ENCODE data around the gene ZIC5. TPM values are rescaled to one million over a fixed set of nuclear protein-coding genes. Genes with fewer than 3 reads are reported as not detected.
"Not testable (repeated sequence)": the region's sequence is repeated elsewhere in the genome, so short reads cannot be mapped to it uniquely, and the experiment has no call there.

The ZIC5 gene
- total RNA-seq, 1 donor from 2014 or later = not detected

DNA sequence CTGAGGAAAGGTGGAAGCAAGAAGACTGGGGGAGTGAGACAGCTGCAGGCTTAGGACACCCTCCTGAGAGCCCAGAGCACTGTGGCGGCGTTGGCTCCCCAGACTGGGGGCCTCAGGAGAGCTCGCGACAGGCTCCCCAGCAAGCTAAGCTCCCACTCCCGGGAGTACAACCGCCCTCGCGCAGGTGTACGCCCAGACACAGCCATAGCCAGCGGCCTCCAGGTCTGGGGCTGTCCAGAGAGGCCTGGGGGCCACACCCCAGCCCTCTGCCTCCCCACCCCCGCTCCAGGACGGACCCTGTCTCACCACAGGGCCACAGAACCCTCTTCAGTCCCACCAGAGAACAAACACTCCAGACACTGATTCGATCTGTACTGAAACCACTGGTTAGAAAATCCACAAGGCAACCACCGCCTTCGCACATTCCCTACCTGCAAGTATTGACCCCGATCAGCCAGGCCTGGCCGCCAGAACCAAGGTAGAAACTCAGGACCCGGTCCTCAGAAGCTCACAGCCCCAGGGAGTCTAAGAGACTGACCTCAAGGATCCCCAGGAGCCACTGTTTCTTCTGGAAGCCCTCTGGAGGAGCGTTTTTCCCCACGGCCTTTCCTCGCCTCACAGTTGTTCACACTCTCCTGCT is 16.3 kb downstream of the ZIC5 start:
- TF ChIP-seq, protein P1, sequence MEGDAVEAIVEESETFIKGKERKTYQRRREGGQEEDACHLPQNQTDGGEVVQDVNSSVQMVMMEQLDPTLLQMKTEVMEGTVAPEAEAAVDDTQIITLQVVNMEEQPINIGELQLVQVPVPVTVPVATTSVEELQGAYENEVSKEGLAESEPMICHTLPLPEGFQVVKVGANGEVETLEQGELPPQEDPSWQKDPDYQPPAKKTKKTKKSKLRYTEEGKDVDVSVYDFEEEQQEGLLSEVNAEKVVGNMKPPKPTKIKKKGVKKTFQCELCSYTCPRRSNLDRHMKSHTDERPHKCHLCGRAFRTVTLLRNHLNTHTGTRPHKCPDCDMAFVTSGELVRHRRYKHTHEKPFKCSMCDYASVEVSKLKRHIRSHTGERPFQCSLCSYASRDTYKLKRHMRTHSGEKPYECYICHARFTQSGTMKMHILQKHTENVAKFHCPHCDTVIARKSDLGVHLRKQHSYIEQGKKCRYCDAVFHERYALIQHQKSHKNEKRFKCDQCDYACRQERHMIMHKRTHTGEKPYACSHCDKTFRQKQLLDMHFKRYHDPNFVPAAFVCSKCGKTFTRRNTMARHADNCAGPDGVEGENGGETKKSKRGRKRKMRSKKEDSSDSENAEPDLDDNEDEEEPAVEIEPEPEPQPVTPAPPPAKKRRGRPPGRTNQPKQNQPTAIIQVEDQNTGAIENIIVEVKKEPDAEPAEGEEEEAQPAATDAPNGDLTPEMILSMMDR (IDR thresholded peaks at IDR 0.05; ENCODE audit: insufficient read depth, low read length, poor library complexity, severe bottlenecking) = no peak
- no peak for DNase-seq (ENCODE audit: low read depth)
- H3K4me3 ChIP-seq (ENCODE audit: low read depth, low read length) = no peak overlapping the region

DNA sequence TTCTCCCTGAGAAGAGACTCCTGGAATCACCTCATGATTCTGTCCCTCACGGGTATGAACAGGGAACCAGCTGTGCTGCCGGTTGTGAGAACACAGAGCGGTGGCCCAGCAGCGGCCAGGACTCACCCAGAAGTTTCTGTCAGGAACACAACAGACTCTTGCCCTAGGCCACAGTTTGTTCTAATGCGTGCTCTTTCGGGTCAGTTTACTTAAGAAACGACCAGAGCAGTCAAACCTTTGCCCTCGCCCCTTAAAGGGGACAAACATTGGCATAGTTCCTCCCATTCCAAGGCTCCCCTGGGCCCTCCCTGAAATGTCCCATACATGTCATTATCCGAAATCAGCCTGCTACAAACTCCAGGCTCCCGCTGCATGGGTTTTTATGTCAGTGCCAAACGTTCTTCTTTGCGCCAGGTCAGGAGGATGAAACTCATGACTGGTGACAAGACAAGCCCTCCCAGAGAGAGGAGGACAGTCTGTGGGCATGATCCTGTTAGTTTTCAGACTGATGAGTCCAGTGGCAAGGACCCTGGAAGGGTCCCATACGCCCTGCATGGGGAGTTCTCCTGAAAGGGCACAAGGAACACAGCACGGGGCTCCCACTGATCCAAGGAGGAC is 18.3 kb downstream of the ZIC5 start:
- DNase-seq (ENCODE audit: low read depth) = no peak
- Histone ChIP-seq H3K4me3 (ENCODE audit: low read depth, low read length) (no peak overlapping the region), H3K27me3 (ENCODE audit: control insufficient read depth, insufficient read depth, low read length) (peaks cover 76% of the 10 kb centered on the region), H3K36me3 (ENCODE audit: control insufficient read depth, insufficient read depth, low read length) (no peaks in the 10 kb centered on the region)
- TF ChIP-seq, protein P1 (IDR thresholded peaks at IDR 0.05; ENCODE audit: insufficient read depth, low read length, poor library complexity, severe bottlenecking) = no peak

More for the DNA sequence above, 16.3 kb downstream of the ZIC5 start:
- H3K36me3 ChIP-seq (ENCODE audit: control insufficient read depth, insufficient read depth, low read length) = no peaks in the 10 kb centered on the region
- H3K27me3 ChIP-seq (ENCODE audit: control insufficient read depth, insufficient read depth, low read length) = peaks cover 88% of the 10 kb centered on the region

DNA sequence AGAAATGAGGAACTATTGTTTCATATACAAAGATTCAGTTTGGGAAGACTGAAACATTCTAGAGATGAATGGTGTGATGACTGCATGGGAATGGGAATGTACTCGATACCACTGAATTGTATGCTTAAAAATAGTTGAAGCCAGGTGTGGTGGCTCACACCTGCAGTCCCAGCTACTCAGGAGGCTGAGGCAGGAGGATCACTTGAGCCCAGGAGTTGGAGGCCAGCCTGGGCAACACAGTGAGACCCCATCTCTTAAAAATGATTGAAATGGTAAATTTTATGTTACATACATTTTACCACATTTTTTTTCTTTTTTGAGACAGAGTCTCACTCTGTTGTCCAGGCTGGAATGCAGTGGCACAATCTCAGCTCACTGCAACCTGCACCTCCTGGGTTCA is 19.9 kb downstream of the ZIC5 start:
- not testable (repeated sequence) for H3K4me3 ChIP-seq (ENCODE audit: low read depth, low read length); DNase-seq (ENCODE audit: low read depth); H3K36me3 ChIP-seq (ENCODE audit: control insufficient read depth, insufficient read depth, low read length)
- peaks cover 61% of the 10 kb centered on the region for H3K27me3 ChIP-seq (ENCODE audit: control insufficient read depth, insufficient read depth, low read length)

DNA sequence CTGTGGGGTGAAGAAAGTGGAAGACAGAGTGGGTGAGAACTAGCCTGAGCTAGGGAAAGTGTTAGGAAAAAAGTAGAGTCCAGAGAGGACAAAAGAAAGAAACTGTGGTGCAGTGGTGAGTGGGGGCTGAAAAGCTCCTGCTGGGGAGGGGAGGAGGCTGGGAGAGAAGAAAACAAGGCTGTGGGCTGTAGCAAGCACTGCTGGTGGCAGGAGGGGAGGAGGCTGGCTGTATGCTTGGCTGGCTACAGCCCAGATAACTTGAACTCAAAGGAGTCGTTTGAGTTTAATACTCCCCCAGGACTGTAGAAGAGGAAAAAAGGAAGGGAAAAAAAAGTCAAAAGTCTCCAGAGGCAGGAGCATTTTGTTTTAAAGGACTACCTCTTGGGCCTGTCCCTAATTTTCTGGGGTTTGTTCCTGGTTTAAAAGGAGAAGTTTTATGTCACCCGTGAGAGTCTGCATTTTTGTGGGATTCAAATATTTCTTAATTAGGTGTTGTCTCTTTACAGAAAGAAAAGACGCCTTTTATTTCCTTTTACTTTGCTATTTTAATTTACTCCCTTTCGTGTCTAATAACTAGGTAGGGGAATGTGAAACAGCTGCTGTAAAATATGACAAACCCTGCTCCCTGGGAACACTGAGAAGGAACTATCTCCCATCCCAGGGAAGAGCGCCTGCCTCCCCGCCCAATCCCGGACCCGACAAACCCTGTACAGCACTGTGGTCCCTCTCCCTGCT is 21.7 kb downstream of the ZIC5 start:
- Histone ChIP-seq H3K27me3 (ENCODE audit: control insufficient read depth, insufficient read depth, low read length) (peaks cover 43% of the 10 kb centered on the region), H3K4me3 (ENCODE audit: low read depth, low read length) (no peak overlapping the region), H3K36me3 (ENCODE audit: control insufficient read depth, insufficient read depth, low read length) (no peaks in the 10 kb centered on the region)
- TF ChIP-seq, protein P1 (IDR thresholded peaks at IDR 0.05; ENCODE audit: insufficient read depth, low read length, poor library complexity, severe bottlenecking) = no peak
- DNase-seq (ENCODE audit: low read depth) = no peak

DNA sequence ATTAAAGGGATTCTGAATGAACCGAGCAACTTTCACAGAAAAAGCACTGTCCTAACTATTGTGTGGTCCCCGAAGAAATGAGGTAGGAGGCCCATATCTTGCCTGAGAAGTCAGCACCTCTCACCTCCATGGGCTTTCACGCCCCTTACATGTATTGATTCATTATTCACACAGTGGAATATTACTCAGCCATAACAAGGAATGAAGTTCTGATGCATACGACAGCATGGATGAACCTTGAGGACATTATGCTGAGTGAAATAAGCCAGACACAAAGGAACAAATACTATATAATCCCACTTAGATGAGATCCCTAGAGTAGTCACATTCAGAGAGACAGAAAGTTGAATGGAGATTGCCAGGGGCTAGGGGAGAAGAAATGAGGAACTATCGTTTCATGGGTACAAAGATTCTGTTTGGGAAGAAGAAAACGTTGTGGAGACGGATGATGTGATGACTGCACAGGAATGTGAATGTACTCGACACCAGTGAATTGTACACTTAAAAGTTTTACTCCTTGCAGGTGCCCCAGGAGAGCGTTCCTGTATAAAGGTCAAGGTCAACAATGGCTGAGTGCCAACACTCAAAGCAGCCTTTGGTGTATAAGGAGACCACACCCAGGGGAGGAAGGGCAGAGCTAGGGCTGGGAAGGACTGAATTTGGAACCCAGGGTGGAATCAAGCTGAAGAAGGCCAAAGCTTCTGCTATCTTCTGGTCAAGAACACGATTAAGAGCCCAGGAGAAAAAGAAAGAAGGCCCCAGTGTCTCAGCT is 22.5 kb downstream of the ZIC5 start:
- no peaks in the 10 kb centered on the region for H3K36me3 ChIP-seq (ENCODE audit: control insufficient read depth, insufficient read depth, low read length)
- TF ChIP-seq, protein P1 (IDR thresholded peaks at IDR 0.05; ENCODE audit: insufficient read depth, low read length, poor library complexity, severe bottlenecking) = no peak
- no peak overlapping the region for H3K4me3 ChIP-seq (ENCODE audit: low read depth, low read length)
- DNase-seq (ENCODE audit: low read depth) = no peak
- H3K27me3 ChIP-seq (ENCODE audit: control insufficient read depth, insufficient read depth, low read length) = peaks cover 40% of the 10 kb centered on the region

DNA sequence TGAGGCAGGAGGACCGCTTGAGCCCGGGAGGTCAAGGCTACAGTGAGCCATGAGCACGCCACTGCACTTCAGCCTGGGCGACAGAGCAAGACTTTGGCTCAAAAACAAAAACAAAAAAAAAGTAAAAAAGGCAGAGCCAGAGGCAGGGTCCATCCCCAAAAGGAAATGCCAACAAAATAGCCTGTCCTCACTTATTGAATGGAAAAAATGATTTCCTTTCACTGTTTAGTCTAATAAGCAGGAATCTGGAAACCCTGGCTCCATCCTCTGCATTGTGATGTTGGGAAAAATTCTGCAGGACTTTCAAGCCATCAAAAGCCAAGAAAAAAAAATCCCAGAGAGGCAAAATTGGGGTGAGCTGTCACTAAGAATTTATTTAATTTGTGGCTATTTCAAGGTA is 23.2 kb downstream of the ZIC5 start:
- Histone ChIP-seq H3K27me3 (ENCODE audit: control insufficient read depth, insufficient read depth, low read length) (peaks cover 36% of the 10 kb centered on the region), H3K36me3 (ENCODE audit: control insufficient read depth, insufficient read depth, low read length) (no peaks in the 10 kb centered on the region), H3K4me3 (ENCODE audit: low read depth, low read length) (no peak overlapping the region)
- TF ChIP-seq, protein P1 (IDR thresholded peaks at IDR 0.05; ENCODE audit: insufficient read depth, low read length, poor library complexity, severe bottlenecking) = no peak
- no peak for DNase-seq (ENCODE audit: low read depth)
